GM12872 (cell line): ENCODE measurements around the gene FRMPD2.

Experiments
- CTCF ChIP-seq: IDR thresholded peaks from 3 replicates; pipeline ENCODE4 v1.5.1; 2011; ENCODE audit warnings: low read depth, mild to moderate bottlenecking, low read length, moderate library complexity; ENCODE audit not compliant: insufficient read depth

Gene FRMPD2

GRCh38 chr10:48207853-48208252 lies 66.6 kb downstream of the FRMPD2 start:
- no peak for TF ChIP-seq CTCF

- TF ChIP-seq CTCF = no peak
Measured at GRCh38 chr10:48206482-48207250, 67.8 kb downstream of the FRMPD2 start.

GRCh38 chr10:48205918-48206317 lies 68.6 kb downstream of the FRMPD2 start:
- TF ChIP-seq CTCF = no peak

GRCh38 chr10:48199580-48200377 lies 74.7 kb downstream of the FRMPD2 start:
- TF ChIP-seq CTCF = no peak

- no peak for TF ChIP-seq CTCF
Measured at GRCh38 chr10:48197236-48197899, 77.1 kb downstream of the FRMPD2 start.

- no peak for TF ChIP-seq CTCF
Measured at GRCh38 chr10:48195803-48196202, 78.7 kb downstream of the FRMPD2 start.

- no peak for TF ChIP-seq CTCF
Measured at GRCh38 chr10:48194830-48195229, 79.7 kb downstream of the FRMPD2 start.
